HG02610 (cell line): ENCODE results near the gene ADGRF3.
"Not testable (repeated sequence)": the region's sequence is repeated elsewhere in the genome, so short reads cannot be mapped to it uniquely, and the experiment has no call there.

Experiments
- ATAC-seq: cut with Tn5 transposase; IDR thresholded peaks from one replicate; pipeline ENCODE4 v1.9.1; 2021; ENCODE audit warnings: mild to moderate bottlenecking, moderate library complexity; ENCODE audit not compliant: unreplicated experiment

ADGRF3 gene

GRCh38 chr2:26284132-26284531 is 62.5 kb downstream of the ADGRF3 start:
- ATAC-seq = no peak

- no peak for ATAC-seq
Measured at GRCh38 chr2:26283606-26284005, 63.0 kb downstream of the ADGRF3 start.

- no peak for ATAC-seq
Measured at GRCh38 chr2:26281226-26281625, 65.4 kb downstream of the ADGRF3 start.

GRCh38 chr2:26279886-26280285 is 66.7 kb downstream of the ADGRF3 start:
- no peak for ATAC-seq

- ATAC-seq = no peak
Measured at GRCh38 chr2:26276484-26277227, 69.9 kb downstream of the ADGRF3 start.

GRCh38 chr2:26274058-26274613 is 72.5 kb downstream of the ADGRF3 start:
- no peak for ATAC-seq

- no peak for ATAC-seq
Measured at GRCh38 chr2:26273501-26273900, 73.1 kb downstream of the ADGRF3 start.

GRCh38 chr2:26270373-26270772 is 76.2 kb downstream of the ADGRF3 start:
- ATAC-seq = no peak

- no peak for ATAC-seq
Measured at GRCh38 chr2:26269571-26270158, 76.9 kb downstream of the ADGRF3 start.

- ATAC-seq = not testable (repeated sequence)
Measured at GRCh38 chr2:26268670-26269385, 77.8 kb downstream of the ADGRF3 start.

GRCh38 chr2:26268213-26268612 is 78.4 kb downstream of the ADGRF3 start:
- ATAC-seq = no peak

GRCh38 chr2:26258836-26259235 is 87.8 kb downstream of the ADGRF3 start:
- ATAC-seq = not testable (repeated sequence)
